Measurements from ENCODE around the gene TNIK. TPM values are rescaled to one million over a fixed set of nuclear protein-coding genes. Genes with fewer than 3 reads are reported as not detected.

Gene TNIK
- total and polyA plus RNA-seq, 10 of the 15 experiments (the other 5 are each of a cell fraction or from before 2014, with no cell fraction given) = 13.9 to 74.3 (median 48.2) TPM

DNA sequence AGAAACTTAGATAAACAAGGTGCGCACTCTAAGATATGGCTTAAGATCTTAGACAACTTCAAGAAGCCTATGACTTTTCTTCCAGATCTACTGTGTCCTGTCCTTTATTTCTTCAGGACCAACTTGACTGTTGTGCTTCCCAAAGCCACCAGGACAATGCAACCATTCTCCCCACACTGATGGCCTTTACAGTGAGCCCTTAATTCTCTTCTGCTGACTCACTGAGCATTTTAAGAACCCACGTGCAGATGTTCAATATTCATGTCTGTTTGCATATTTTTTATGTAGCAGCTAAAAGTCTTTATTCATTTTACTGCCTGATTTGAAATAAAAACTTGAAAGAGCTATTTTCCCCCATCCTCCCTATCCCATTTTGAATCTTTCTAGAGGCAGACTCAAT lies 330.4 kb downstream of the TNIK start:
- DNase-seq (ENCODE audit: low read depth, low spot score) (no peak), FAIRE-seq (no peak), ATAC-seq (no peak)
- Histone ChIP-seq H3K9ac (ENCODE audit: control insufficient read depth, insufficient read depth, low read length) (no peak overlapping the region), H3K27ac (ENCODE audit: control insufficient read depth, insufficient read depth) (no peak overlapping the region), H3K9me3 (replicated peaks; ENCODE audit: control insufficient read depth, insufficient read depth, low read length) (no peaks in the 10 kb centered on the region), H3K36me3 (ENCODE audit: control insufficient read depth in 2 of 2, insufficient read depth in 2 of 2, low read length in 1 of 2) (peaks cover 0 to 28% of the 10 kb centered on the region in 2 experiments), H3K4me2 (ENCODE audit: control insufficient read depth, insufficient read depth) (no peak overlapping the region), H2AFZ (ENCODE audit: control insufficient read depth, low read depth, low read length) (no peak overlapping the region), H3K4me1 (ENCODE audit: control insufficient read depth, insufficient read depth, low read length) (no peaks in the 10 kb centered on the region), H3K4me3 (no peak overlapping the region), H3K79me2 (ENCODE audit: control insufficient read depth, insufficient read depth, low read length) (no peaks in the 10 kb centered on the region), H3K27me3 (replicated peaks in 1 of 2; ENCODE audit: control insufficient read depth in 2 of 2, insufficient read depth in 2 of 2, low read length in 1 of 2) (no peaks in the 10 kb centered on the region), H4K20me1 (ENCODE audit: control insufficient read depth, insufficient read depth) (no peaks in the 10 kb centered on the region)
- POLR2A ChIA-PET = no interaction called here
- RAD21 ChIA-PET (ENCODE audit: unreplicated experiment) = interaction anchor here (1.0 kb wide), 1 partner anchor 437 kb away, joined by 3 read pairs; no protein-coding TSS in a partner anchor
- no TSS peak for BruUV-seq (replicated peaks)
- SMC1A ChIA-PET (ENCODE audit: uncharacterized antibody, unreplicated experiment) = no interaction called here
- CTCF ChIA-PET = interaction anchor here (0.9 kb wide), 2 partner anchors 9 to 33 kb away, joined by 3 to 4 read pairs; no protein-coding TSS in a partner anchor
- 50% methylated on average over 2 of the region's 2 CpGs for WGBS (ENCODE audit: insufficient coverage, insufficient replicate concordance, low lambda C conversion rate, missing lambda C conversion rate)
- intact Hi-C loops (cut with micrococcal nuclease; ENCODE audit: unreplicated experiment) = loop anchor here (10.0 kb wide), 1 partner anchor 165 kb away; no protein-coding TSS in a partner anchor
- in situ Hi-C loops (cut with MboI) = no loop called here
- TF ChIP-seq RCOR1 (conservative IDR thresholded peaks at IDR 0.05; ENCODE audit: low read depth, low read length) = no peak
- TF ChIP-seq RB1 (IDR thresholded peaks at IDR 0.05; ENCODE audit: borderline replicate concordance) = no peak
- no peak for TF ChIP-seq JUND (IDR thresholded peaks at IDR 0.05; ENCODE audit: low read depth, low read length)
- TF ChIP-seq, protein P1, sequence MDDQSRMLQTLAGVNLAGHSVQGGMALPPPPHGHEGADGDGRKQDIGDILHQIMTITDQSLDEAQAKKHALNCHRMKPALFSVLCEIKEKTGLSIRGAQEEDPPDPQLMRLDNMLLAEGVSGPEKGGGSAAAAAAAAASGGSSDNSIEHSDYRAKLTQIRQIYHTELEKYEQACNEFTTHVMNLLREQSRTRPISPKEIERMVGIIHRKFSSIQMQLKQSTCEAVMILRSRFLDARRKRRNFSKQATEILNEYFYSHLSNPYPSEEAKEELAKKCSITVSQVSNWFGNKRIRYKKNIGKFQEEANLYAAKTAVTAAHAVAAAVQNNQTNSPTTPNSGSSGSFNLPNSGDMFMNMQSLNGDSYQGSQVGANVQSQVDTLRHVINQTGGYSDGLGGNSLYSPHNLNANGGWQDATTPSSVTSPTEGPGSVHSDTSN (IDR thresholded peaks at IDR 0.05; ENCODE audit: insufficient replicate concordance, low read depth, low read length) = no peak
- no peak for TF ChIP-seq POLR2AphosphoS2 (IDR thresholded peaks at IDR 0.05; ENCODE audit: low read depth, low read length)
- TF ChIP-seq, protein P2, sequence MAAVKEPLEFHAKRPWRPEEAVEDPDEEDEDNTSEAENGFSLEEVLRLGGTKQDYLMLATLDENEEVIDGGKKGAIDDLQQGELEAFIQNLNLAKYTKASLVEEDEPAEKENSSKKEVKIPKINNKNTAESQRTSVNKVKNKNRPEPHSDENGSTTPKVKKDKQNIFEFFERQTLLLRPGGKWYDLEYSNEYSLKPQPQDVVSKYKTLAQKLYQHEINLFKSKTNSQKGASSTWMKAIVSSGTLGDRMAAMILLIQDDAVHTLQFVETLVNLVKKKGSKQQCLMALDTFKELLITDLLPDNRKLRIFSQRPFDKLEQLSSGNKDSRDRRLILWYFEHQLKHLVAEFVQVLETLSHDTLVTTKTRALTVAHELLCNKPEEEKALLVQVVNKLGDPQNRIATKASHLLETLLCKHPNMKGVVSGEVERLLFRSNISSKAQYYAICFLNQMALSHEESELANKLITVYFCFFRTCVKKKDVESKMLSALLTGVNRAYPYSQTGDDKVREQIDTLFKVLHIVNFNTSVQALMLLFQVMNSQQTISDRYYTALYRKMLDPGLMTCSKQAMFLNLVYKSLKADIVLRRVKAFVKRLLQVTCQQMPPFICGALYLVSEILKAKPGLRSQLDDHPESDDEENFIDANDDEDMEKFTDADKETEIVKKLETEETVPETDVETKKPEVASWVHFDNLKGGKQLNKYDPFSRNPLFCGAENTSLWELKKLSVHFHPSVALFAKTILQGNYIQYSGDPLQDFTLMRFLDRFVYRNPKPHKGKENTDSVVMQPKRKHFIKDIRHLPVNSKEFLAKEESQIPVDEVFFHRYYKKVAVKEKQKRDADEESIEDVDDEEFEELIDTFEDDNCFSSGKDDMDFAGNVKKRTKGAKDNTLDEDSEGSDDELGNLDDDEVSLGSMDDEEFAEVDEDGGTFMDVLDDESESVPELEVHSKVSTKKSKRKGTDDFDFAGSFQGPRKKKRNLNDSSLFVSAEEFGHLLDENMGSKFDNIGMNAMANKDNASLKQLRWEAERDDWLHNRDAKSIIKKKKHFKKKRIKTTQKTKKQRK (IDR thresholded peaks at IDR 0.05; ENCODE audit: low read depth, low read length) = no peak
- TF ChIP-seq TBL1XR1 (IDR thresholded peaks at IDR 0.05; ENCODE audit: low read depth, low read length) = no peak
- no peak for TF ChIP-seq HDGF (IDR thresholded peaks at IDR 0.05)
- TF ChIP-seq, protein P3, sequence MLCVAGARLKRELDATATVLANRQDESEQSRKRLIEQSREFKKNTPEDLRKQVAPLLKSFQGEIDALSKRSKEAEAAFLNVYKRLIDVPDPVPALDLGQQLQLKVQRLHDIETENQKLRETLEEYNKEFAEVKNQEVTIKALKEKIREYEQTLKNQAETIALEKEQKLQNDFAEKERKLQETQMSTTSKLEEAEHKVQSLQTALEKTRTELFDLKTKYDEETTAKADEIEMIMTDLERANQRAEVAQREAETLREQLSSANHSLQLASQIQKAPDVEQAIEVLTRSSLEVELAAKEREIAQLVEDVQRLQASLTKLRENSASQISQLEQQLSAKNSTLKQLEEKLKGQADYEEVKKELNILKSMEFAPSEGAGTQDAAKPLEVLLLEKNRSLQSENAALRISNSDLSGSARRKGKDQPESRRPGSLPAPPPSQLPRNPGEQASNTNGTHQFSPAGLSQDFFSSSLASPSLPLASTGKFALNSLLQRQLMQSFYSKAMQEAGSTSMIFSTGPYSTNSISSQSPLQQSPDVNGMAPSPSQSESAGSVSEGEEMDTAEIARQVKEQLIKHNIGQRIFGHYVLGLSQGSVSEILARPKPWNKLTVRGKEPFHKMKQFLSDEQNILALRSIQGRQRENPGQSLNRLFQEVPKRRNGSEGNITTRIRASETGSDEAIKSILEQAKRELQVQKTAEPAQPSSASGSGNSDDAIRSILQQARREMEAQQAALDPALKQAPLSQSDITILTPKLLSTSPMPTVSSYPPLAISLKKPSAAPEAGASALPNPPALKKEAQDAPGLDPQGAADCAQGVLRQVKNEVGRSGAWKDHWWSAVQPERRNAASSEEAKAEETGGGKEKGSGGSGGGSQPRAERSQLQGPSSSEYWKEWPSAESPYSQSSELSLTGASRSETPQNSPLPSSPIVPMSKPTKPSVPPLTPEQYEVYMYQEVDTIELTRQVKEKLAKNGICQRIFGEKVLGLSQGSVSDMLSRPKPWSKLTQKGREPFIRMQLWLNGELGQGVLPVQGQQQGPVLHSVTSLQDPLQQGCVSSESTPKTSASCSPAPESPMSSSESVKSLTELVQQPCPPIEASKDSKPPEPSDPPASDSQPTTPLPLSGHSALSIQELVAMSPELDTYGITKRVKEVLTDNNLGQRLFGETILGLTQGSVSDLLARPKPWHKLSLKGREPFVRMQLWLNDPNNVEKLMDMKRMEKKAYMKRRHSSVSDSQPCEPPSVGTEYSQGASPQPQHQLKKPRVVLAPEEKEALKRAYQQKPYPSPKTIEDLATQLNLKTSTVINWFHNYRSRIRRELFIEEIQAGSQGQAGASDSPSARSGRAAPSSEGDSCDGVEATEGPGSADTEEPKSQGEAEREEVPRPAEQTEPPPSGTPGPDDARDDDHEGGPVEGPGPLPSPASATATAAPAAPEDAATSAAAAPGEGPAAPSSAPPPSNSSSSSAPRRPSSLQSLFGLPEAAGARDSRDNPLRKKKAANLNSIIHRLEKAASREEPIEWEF (IDR thresholded peaks at IDR 0.05; ENCODE audit: insufficient replicate concordance, low read depth, low read length) = no peak
- TF ChIP-seq BMI1 (IDR thresholded peaks at IDR 0.05; ENCODE audit: borderline replicate concordance) = no peak
- no peak for TF ChIP-seq ZNF384 (IDR thresholded peaks at IDR 0.05; ENCODE audit: borderline replicate concordance, low read depth, low read length)
- TF ChIP-seq NR2C2 (IDR thresholded peaks at IDR 0.05; ENCODE audit: borderline replicate concordance, control insufficient read depth, insufficient read length, low read depth) = no peak
- no peak for TF ChIP-seq CREB1 (IDR thresholded peaks at IDR 0.05; ENCODE audit: low read depth)
- no peak for TF ChIP-seq SREBF1 (IDR thresholded peaks at IDR 0.05; ENCODE audit: low read length)
- no peak for TF ChIP-seq SP1 (IDR thresholded peaks at IDR 0.05; ENCODE audit: low read depth, low read length)

Measured in GM12878 (cell line).